ENCODE results near the gene MINDY3.
"Not testable (repeated sequence)": the region's sequence is repeated elsewhere in the genome, so short reads cannot be mapped to it uniquely, and the experiment has no call there.

Gene MINDY3

DNA sequence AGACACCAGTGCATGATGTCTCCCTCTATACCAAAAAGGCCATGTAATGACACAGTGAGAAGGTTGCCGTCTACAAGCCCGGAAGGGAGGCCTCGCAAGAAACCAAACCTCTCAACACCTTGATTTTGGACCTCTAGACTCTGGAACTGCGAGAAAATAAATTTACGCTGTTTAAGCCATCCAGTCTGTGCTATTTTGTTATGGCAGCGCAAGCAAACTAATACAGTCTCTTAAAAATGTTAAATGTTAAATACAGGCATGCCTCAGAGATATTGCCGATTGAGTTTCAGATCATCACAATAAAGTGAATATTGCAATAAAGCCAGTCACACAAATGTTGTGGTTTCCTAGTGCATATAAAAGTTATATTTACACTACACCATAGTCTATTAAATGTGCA is 5.0 kb upstream of the MINDY3 start:
- peaks cover 40% of the 10 kb centered on the region for H3K27me3 Mint-ChIP-seq
- no peaks in the 10 kb centered on the region for H3K36me3 Mint-ChIP-seq (ENCODE audit: low read depth)
- DNase-seq (no peak), ATAC-seq (no peak)
- no peak overlapping the region for H3K4me3 Mint-ChIP-seq
- H3K27ac Mint-ChIP-seq, result no peak overlapping the region
- peaks cover 6% of the 10 kb centered on the region for H3K9me3 Mint-ChIP-seq
- peaks cover 6% of the 10 kb centered on the region for H3K4me1 Mint-ChIP-seq

DNA sequence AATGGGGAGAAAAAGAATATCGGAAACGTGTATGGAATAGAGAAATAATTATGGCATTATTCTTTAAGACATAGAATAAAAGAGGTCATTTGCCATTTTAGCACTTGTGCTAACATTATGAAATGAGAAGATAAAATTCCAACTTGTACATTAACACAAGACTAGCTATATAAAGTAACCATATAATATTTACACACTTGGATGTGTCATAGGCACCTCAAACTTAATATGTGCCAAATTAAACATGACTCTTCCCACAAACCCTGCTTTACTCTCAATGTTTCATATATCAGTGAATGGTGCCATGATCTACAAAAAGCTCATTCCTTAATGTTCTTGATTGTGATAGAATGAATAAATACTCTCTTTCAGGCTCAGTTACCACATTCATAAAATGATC is 4.1 kb upstream of the MINDY3 start:
- Mint-ChIP-seq H3K27ac (no peak overlapping the region), H3K4me1 (peaks cover 9% of the 10 kb centered on the region), H3K36me3 (ENCODE audit: low read depth) (no peaks in the 10 kb centered on the region), H3K27me3 (peaks cover 38% of the 10 kb centered on the region), H3K4me3 (no peak overlapping the region), H3K9me3 (peaks cover 6% of the 10 kb centered on the region)
- DNase-seq (no peak), ATAC-seq (no peak)

DNA sequence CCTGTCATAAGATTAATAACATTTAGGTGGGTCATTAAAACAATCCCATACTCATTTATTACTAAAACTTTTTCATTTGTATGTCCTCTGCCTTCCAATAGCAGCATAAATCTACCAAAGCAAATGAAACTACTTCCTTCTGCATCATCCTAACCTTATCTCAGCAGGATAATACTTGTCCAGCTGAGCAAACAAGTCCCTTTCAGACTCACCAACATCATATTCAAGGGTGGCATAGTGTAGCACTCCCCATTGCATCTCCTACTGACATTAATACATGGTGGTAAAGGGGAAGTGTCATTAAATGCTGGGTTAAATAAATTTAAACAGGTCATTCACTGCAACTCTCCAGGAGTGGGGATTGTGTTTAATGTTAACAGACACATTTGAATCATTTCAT is 3.4 kb upstream of the MINDY3 start:
- H3K4me1 Mint-ChIP-seq, result peaks cover 15% of the 10 kb centered on the region
- H3K27me3 Mint-ChIP-seq, result peaks cover 38% of the 10 kb centered on the region
- peaks cover 6% of the 10 kb centered on the region for H3K9me3 Mint-ChIP-seq
- DNase-seq, result no peak
- no peak overlapping the region for H3K27ac Mint-ChIP-seq
- no peak for ATAC-seq
- H3K4me3 Mint-ChIP-seq, result no peak overlapping the region
- H3K36me3 Mint-ChIP-seq (ENCODE audit: low read depth), result peaks cover 1% of the 10 kb centered on the region

DNA sequence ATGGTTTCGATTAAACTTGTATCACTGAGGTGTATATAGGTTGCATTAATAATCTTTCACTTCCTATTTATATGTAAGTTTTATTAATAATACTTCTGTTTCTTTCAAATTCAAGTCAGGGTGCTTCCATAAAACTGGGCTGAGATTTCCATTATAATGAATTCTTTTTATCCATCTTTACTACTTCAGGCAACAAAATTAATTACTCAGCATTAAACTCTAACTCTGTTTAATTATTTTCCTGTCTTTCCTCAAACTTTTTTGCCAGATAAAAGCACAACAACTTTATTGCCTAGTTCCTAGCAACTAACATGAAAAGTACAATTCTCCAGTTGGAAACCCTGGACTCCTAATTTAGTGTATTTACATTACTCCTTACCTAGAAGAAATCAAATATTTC is 3.0 kb upstream of the MINDY3 start:
- H3K9me3 Mint-ChIP-seq, result peaks cover 6% of the 10 kb centered on the region
- DNase-seq (no peak), ATAC-seq (no peak)
- peaks cover 35% of the 10 kb centered on the region for H3K27me3 Mint-ChIP-seq
- H3K4me1 Mint-ChIP-seq, result peaks cover 16% of the 10 kb centered on the region
- peaks cover 1% of the 10 kb centered on the region for H3K36me3 Mint-ChIP-seq (ENCODE audit: low read depth)
- H3K27ac Mint-ChIP-seq, result no peak overlapping the region
- no peak overlapping the region for H3K4me3 Mint-ChIP-seq

DNA sequence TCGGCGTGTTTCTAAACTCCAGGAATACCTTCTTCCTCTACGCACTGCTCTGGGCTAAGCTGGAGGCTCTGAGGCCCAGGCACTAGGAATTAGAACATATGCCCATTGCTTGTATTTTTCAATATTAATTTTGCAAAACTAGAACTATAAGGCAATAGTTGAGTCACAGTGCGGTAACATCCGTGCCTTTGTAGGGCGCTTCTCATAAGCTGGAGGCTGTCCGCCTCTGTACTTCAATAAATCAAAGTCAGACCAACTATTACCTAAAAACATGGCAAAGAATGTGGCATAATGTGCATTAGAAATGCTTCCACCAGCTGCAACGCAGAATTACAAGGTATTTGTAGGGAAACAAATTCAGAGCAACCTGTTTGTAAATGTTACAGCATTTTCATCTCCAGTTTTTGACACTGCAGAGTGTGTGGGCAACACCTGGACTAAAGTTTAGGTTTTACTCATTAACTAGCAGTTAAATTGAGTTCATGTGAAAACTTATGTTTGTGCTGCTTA is 440 bp upstream of the MINDY3 start:
- Mint-ChIP-seq H3K4me1 (peaks cover 35% of the 10 kb centered on the region), H3K27me3 (peaks cover 14% of the 10 kb centered on the region), H3K36me3 (ENCODE audit: low read depth) (peaks cover 8% of the 10 kb centered on the region), H3K27ac (peak overlapping the region; percentile 94), H3K9me3 (peaks cover 6% of the 10 kb centered on the region), H3K4me3 (peak overlapping the region; percentile 91)
- DNase-seq (no peak), ATAC-seq (no peak)

DNA sequence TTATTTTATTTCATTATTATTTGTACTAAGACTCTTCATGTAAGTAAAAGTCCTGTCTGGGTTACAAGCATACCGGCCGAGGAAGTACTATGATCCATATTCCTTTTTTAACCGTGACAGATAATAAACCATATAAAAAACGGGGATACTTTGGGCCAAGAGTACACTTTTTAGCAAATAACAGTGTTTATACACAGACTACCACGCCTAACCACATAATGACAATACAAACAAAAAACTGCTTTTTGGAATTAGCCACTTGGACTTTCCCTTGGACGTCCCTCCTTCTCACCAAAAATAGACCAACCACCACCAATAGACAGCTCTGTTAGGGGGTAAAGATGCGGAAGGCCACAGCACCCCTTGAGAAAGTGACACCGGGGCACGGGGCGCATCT is 800 bp downstream of the MINDY3 start:
- Mint-ChIP-seq H3K4me1 (peaks cover 40% of the 10 kb centered on the region), H3K4me3 (peak overlapping the region; percentile 91)

DNA sequence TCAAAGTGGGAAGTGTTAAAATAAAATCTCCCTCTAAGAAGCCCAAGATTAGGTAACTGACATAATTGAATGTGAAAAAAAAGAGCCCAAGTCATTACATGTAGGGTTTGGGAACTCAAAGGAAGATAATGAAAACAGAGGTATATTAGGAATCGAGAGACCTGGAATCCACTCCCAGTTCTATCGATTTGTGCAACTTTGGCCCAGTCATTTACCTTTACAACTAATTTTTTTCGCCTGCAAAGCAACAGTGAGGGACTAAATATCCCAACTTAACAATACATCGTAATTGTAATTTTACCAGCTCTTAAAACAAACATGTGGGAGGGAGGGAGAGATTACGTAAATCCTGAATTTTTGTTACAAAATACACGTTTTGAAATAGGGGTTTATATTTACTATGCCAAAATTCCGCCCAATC is 1.4 kb downstream of the MINDY3 start:
- Mint-ChIP-seq H3K27ac (no peak overlapping the region), H3K9me3 (peaks cover 6% of the 10 kb centered on the region), H3K27me3 (peaks cover 5% of the 10 kb centered on the region), H3K36me3 (ENCODE audit: low read depth) (peaks cover 22% of the 10 kb centered on the region), H3K4me1 (peaks cover 45% of the 10 kb centered on the region), H3K4me3 (peak overlapping the region; percentile 91)
- DNase-seq (no peak), ATAC-seq (no peak)

More for the DNA sequence above, 800 bp downstream of the MINDY3 start:
- peaks cover 6% of the 10 kb centered on the region for H3K9me3 Mint-ChIP-seq
- H3K27ac Mint-ChIP-seq, result peak overlapping the region; percentile 94
- H3K27me3 Mint-ChIP-seq, result peaks cover 5% of the 10 kb centered on the region
- H3K36me3 Mint-ChIP-seq (ENCODE audit: low read depth), result peaks cover 16% of the 10 kb centered on the region
- ATAC-seq, result no peak
- no peak for DNase-seq

DNA sequence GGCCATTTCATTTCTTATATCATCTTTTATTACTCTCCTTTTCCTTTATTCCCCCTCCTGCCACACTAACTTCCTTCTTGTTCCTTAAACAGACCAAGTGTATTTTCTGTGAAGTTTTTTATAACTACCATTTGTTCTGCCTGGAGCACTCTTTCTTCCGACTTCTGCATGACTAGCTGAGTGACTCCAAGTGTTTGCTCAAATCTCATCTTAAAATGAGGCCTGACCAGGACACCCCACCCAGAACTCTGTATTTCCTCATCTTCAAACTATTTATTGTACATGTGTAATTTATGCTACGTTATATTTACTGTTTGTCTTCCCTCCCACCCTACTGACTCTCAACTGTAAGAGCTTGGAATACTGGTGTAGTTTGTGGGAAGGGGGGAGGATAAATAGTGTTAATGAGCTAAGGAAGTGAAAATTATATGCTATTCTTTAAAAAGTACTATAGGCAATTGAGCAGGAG is 3.2 kb downstream of the MINDY3 start:
- Mint-ChIP-seq H3K27me3 (no peaks in the 10 kb centered on the region), H3K36me3 (ENCODE audit: low read depth) (peaks cover 26% of the 10 kb centered on the region), H3K27ac (no peak overlapping the region), H3K4me3 (no peak overlapping the region), H3K9me3 (peaks cover 7% of the 10 kb centered on the region), H3K4me1 (peaks cover 47% of the 10 kb centered on the region)
- DNase-seq (no peak), ATAC-seq (no peak)

DNA sequence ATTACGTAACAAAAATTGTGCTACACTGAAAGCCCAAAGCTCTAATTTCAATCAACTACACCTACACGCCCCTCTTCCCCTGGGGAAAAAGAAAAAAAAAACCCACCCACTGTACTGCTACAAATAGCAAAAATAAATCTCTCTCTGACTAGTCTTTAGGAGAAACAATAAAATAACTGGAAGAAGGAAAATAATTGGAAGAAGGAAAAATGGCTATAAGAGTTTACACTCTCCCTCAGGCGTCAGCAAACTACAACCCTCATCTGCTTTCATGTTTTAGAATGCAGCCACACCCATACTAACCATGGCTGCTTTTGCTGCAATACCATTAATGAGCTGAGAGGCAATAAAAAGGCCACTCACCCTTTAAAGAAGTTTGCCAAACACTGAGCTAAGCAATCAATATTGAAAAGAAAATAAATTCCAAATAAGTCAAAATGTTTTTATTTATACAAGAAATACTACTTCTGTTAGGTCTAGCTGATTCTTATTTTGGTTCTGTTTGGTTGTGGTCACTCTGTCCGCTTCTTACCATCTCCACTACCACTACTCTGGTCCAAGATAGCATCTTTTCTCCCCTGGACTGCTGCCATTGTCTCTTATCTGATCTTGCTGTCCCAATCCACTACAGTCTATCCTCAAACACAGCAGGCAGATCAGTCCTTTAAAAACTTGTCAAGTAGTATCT is 3.8 kb downstream of the MINDY3 start:
- Mint-ChIP-seq H3K9me3 (peaks cover 8% of the 10 kb centered on the region), H3K36me3 (ENCODE audit: low read depth) (peaks cover 32% of the 10 kb centered on the region), H3K4me3 (no peak overlapping the region), H3K4me1 (peaks cover 47% of the 10 kb centered on the region), H3K27ac (no peak overlapping the region), H3K27me3 (no peaks in the 10 kb centered on the region)
- DNase-seq, result no peak
- ATAC-seq, result no peak

DNA sequence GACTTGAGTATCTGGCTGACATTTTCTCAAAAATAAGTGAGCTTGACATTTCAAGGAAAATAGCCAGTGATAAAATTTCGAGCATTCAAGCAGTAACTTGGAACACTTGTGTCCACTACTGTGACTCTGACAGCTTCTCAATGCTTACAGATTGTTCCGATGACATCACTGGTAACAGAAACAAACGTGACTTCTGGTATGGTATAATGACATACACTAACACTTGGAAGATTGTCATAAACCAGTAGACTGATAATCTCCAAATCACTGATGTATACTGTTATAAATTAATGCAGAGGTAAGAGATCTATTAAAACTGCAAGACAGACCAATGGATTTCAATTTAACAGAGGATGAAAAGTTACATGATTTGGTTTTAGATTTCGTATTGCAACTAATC is 6.5 kb downstream of the MINDY3 start:
- Mint-ChIP-seq H3K36me3 (ENCODE audit: low read depth) (peaks cover 55% of the 10 kb centered on the region), H3K4me1 (peaks cover 36% of the 10 kb centered on the region), H3K9me3 (peaks cover 24% of the 10 kb centered on the region), H3K4me3 (no peak overlapping the region), H3K27ac (no peak overlapping the region), H3K27me3 (no peaks in the 10 kb centered on the region)
- DNase-seq (no peak), ATAC-seq (no peak)

DNA sequence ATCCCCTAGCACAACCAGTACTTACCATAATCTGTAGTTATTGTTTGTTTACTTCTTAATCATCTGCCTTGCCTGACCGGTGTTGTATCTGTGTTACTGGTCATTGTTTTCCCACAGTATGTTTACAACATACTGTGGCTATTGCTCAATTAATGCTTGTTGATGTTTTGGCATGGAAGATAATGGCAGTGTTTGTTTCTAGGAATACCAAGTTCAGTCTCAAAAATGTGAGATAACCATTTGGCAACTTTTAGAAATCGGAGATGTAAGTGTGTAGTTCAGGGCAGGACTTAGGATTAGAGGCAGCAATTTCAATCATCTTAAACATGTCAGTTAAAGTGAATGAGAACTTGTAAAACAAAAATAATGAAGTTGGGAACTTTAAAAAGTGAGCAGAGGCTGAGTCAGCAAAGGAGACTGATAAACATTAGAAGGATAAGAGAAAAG is 8.2 kb downstream of the MINDY3 start:
- Mint-ChIP-seq H3K4me1 (peaks cover 24% of the 10 kb centered on the region), H3K9me3 (peaks cover 24% of the 10 kb centered on the region), H3K27me3 (no peaks in the 10 kb centered on the region), H3K4me3 (no peak overlapping the region), H3K36me3 (ENCODE audit: low read depth) (peaks cover 62% of the 10 kb centered on the region), H3K27ac (no peak overlapping the region)
- ATAC-seq (no peak), DNase-seq (no peak)

DNA sequence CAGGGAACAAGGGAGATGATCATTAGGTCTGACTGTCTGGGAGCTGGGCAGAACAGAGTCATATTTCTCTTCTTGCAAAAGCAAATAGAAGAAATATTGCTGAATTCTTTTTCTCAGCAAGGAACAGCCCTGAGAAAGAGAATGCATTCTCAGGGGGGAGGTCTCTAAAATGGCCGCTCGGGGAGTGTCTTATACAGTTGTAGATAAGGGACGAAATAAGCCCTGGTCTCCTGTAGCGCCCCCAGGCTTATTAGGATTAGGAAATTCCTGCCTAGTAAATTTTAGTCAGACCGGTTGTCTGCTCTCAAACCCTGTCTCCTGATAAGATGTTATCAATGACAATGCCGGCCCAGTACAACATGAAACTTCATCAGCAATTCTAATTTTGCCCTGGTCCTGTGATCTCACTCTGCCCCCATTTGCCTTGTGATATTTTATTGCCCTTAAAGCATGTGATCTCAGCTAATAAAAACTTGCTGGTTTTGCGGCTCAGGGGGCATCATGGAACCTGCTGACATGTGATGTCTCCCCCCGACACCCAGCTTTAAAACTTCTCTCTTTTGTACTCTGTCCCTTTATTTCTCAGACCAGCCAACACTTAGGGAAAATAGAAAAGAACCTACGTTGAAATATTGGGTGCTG is 9.8 kb downstream of the MINDY3 start:
- Mint-ChIP-seq H3K4me1 (peaks cover 15% of the 10 kb centered on the region), H3K36me3 (ENCODE audit: low read depth) (peaks cover 58% of the 10 kb centered on the region), H3K9me3 (peaks cover 24% of the 10 kb centered on the region)
- H3K27me3 Mint-ChIP-seq, H3K4me3 Mint-ChIP-seq, ATAC-seq, H3K27ac Mint-ChIP-seq, DNase-seq: not testable (repeated sequence)

DNA sequence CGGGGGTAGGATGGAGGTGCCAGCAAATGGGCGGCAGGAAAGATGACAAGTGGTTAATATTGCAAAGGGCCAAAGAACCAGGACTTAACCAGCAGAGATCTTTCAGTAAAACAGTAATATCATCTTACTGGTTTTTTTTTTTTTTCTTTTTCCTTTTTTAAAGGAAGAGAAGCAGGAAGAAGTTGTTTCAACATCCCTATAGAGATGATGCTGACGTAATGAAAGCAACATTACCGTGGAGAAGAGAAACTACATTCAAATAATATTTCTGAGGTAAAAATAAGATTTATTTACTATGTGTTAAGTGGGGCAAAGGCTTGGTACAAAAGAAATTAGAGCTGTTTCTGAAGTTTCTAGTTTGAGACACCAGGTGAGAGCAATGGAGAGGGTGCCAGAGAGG is 11.0 kb downstream of the MINDY3 start:
- H3K36me3 Mint-ChIP-seq (ENCODE audit: low read depth), result peaks cover 48% of the 10 kb centered on the region
- DNase-seq, result no peak
- H3K27ac Mint-ChIP-seq, result no peak overlapping the region
- H3K4me1 Mint-ChIP-seq, result peaks cover 8% of the 10 kb centered on the region
- no peak for ATAC-seq
- H3K27me3 Mint-ChIP-seq, result no peaks in the 10 kb centered on the region
- H3K9me3 Mint-ChIP-seq, result peaks cover 24% of the 10 kb centered on the region
- H3K4me3 Mint-ChIP-seq, result no peak overlapping the region

DNA sequence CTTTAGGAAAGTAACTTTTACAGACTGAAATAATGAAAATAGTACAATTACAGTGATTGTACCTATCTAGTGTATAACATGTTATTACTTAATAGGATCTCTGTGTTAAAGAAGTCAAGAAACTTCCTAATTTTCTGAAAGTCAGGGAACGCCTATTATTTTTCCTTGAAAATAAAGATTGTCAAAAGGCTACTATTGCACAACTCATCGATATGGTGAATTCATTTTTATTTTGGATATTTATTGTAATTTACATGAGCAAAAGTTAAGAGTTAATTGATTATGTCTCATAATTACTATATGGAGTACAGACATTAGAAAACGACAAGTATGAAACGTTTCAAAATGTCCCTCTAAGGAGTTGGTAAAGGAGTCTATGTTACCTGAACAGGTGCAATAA is 12.8 kb downstream of the MINDY3 start:
- Mint-ChIP-seq H3K9me3 (peaks cover 24% of the 10 kb centered on the region), H3K27ac (no peak overlapping the region), H3K27me3 (no peaks in the 10 kb centered on the region), H3K4me3 (no peak overlapping the region), H3K4me1 (peaks cover 12% of the 10 kb centered on the region), H3K36me3 (ENCODE audit: low read depth) (peaks cover 47% of the 10 kb centered on the region)
- no peak for ATAC-seq
- DNase-seq, result no peak

DNA sequence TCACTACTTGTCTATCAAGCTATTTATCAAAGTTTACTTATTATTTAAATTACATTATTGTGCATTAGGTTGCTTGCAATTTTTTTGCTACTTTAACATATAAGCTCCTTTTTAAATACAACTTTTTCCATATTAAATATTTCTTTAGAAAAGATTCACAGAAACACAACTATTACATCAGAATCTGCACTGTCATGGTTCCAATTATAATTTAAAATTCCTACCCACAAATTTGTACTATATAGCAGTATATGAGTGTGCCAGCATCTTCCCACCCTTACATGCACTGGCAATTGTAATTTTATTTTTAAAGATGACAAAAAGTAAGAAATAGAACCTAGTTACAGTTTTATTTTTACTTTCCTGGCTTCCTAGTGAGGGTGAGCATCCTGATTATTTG is 15.8 kb downstream of the MINDY3 start:
- Mint-ChIP-seq H3K4me1 (peaks cover 20% of the 10 kb centered on the region), H3K36me3 (ENCODE audit: low read depth) (peaks cover 25% of the 10 kb centered on the region), H3K27me3 (no peaks in the 10 kb centered on the region), H3K4me3 (no peak overlapping the region), H3K9me3 (no peaks in the 10 kb centered on the region), H3K27ac (no peak overlapping the region)
- DNase-seq, result no peak
- no peak for ATAC-seq
